NCI-H69 (cell line): ENCODE measurements around the gene HIP1.
"Not testable (repeated sequence)": the region's sequence is repeated elsewhere in the genome, so short reads cannot be mapped to it uniquely, and the experiment has no call there.

Experiments used
- DNase-seq: peaks from one replicate; lab custom pipeline; 2025; lab: John Stamatoyannopoulos, UW

The HIP1 gene

DNA sequence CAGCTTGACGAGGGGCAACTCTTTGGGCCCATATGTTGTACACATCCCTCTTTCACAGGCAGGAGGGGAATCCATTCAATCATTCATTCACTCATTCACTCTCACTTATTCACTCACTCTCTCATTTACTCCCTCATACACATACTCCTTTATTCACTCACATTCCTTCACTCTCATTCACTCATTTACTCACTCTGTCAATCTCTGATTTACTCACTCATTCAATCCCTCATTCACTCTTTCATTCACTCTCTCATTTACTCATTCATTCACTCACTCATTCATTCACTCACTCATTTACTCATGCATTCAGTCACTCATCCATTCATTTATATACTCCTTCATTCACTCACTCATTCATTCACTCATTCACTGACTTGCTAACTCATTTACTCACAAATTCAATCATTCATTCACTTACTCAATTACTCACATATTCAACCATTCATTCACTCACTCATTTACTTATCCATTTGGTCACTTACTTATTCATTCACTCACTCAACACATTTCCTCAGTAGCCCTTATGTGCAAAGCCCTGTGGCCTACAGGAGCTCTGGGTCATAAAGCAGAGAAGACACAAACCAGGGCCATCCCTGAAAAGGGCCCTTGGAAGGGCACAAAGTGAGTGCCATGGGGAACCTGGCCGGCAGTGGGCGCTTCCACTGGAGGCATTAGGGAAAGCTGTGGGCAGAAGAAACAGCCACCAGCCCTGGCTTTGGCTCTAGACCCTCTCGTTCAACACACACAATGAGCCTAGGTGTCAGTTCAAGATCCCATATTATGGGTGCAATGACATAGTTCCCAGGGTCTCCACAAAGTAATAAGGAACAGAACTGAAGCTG, 26.0 kb downstream of the HIP1 start:
- DNase-seq = no peak

DNA sequence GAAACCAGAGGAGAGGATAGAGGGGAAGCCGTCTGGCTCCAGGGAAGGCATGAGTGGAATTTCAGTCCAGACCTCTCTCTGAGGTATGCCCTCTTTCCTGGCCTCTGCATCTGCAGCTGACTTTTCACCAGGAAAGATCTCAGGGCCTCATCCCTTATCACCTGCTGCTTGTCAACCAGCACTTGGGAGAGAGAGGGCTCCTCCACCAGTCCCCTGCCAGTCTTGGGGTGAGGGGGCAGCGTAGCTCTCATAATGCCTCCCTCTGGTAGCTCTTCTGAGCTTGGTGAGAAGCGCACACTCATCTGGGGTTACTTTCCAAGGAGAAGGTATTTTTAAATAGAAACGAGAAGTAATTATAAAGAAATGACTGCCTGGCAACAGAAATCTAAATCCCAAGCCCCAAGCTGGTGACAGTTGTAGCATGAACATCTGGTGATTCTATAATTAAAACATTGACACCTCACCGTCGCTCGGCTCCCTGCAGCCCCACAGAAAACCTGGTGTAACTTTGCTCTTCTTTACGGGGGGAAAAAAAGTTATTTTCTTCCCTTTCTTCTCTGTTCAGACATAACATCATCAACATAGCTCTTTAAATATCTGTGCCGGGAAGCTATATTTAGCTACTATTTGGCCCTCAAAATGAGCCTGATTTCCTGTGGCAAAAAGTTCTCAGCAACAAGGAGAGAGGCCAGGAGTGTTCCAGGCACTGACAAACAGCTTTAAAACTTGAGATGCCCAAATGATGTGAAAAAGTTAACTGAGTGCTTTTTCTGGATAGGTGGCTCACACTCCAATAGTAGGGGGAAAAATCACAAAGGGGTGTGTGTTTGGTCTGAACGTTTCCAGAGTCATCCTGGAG, 26.9 kb downstream of the HIP1 start:
- no peak for DNase-seq

DNA sequence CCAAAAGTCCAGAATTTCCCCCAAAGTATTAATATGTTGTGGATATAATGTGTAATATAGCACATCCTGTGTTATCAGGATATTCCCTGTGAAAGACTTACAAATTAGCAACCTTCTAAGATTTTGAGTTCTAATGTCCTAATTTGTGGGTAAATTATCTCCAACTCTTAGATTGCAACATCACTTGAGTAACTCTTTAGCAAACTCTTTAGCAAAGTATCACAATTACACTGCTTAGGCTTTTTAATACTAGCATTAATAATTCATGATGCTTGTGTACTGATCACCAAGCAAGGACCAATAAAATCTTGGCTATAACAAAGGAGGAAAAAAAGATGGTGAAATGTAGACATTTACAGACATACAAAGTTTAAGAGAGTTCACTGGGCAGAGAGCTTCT, 27.7 kb downstream of the HIP1 start:
- no peak for DNase-seq

DNA sequence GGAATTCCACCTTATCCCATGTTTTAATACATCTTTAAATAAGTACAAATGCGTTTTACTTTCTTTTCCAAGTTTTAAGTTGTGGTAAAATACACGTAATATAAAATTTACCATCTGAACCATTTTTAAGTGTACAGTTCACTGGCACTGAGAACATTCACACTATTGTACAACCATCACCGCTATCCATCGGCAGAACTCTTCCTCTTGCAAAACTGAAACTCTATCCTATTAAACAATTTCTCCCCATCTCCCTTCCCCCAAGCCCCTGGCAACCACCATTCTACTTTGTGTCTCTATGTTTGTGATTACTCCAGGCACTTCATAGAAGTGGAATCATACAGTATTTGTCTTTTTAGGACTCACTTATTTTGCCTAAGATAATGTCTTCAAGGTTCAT, 33.8 kb downstream of the HIP1 start:
- DNase-seq = no peak

DNA sequence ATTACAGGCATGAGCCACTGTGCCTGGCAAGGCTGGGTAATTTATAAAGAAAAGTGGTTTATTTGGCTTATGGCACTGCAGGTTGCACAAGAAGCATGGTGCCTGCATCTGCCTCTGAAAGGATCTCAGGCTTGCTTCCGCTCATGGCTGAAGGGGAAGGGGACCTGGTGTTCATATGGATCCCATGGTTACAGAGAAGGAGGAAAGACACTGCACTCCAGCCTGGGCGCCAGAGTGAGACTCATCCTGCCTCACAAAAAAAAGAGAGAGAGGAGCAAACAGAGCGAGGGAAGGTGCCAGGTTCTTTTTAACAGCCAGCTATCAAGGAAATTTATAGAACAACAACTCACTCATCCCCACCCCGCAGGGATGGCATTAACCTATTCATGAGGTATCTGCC, 36.2 kb downstream of the HIP1 start:
- DNase-seq = no peak

DNA sequence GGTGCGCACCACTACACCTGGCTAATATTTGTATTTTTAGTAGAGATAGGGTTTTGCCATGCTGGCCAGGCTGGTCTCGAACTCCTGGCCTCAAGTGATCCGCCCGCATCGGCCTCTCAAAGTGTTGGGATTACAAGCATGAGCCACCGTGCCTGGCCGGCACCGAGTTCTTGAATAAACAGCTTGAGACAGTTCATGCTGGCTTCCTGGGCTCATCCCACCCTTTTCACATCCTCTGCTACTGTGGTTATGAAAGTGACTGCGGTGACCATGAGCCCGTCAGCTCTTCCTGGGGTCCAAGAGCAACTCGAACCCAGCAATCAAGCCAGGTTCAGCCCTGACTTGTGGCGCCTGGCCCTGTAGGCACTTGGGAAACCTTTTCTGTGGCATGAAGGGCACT, 38.7 kb downstream of the HIP1 start:
- no peak for DNase-seq

DNA sequence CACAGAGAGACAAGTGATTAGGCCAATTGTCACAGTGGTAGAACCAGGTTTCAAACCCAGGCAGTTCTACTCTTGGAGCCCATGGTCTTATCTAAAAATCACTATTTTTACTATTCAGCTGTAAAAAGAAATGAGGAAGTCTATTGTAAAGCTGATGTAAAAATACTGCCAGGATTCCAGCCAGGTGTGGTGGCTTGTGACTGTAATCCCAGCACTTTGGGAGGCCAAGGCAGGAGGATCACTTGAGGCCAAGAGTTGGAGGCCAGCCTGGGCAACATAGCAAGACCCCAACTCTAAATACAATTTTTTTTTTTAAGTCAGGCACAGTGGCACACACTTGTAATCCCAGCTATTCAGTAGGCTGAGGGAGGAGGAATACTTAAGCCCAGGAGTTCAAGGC, 40.4 kb downstream of the HIP1 start:
- DNase-seq = no peak

DNA sequence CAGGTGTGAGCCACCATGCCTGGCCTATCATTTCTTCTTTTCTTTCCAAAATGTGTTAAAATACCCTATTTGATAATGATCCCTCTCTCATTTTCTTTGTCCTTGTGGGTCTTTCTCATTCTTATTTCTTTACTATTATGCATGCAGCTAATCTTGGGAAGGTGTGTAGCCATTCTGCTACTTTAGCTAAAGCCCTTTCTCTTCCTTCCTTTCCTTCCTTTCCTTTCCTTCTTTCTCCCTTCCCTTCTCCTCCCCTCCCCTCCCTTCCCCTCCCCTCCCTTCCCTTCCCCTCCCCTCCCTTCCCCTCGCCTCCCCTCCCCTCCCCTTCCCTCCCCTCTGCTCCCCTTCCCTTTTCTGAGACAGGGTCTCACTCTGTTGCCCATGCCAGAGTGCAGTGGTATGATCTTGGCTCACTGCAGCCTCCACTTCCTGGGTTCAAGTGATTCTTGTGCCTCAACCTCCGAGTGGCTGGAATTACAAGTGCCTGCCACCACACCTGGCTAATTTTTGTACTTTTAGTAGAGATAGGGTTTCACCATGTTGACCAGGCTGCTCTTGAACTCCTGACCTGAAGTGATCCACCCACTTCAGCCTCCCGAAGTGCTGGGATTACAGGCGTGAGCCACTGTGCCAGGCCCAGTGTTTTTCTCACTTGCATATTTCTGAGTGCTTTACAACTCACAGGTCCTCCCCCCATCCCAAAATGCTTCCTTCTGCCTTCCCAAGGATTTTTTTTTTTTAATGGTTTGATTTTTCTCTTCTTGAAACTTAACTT, 42.3 kb downstream of the HIP1 start:
- no peak for DNase-seq

DNA sequence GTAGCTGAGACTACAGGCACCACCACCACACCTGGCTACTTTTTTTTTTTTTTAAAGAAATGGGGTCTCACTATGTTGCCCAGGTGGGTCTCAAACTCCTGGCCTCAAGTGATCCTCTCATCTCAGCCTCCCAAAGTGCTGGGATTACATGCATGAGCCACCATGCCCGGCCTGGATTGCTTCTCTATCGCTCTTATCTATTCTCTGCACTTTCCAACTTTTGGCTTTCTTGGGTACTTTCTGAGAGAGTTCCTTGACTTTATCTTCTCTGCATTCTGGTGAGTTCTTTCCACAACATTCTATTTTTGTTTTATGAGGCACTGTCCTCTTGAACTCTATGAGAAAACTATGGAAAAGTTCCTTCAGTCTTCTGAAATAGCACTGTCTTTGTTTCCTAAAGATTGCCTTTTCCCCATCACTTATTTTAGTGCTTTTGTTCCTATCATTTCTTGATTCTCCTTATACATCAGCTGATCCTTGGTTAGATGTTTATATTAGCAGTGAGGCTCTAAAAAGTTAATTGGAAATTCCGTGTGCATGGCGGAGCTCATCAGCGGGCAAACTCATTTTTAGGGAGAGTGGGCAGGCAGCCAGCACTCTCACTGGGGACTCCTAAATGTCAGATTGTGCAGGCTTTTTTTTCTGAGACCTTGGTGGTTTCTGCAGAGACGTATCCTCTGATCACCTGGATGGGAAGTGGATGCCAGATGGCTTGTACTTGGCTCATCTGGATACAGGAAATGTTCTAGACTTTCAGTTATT, 43.9 kb downstream of the HIP1 start:
- DNase-seq = peak; percentile 90

DNA sequence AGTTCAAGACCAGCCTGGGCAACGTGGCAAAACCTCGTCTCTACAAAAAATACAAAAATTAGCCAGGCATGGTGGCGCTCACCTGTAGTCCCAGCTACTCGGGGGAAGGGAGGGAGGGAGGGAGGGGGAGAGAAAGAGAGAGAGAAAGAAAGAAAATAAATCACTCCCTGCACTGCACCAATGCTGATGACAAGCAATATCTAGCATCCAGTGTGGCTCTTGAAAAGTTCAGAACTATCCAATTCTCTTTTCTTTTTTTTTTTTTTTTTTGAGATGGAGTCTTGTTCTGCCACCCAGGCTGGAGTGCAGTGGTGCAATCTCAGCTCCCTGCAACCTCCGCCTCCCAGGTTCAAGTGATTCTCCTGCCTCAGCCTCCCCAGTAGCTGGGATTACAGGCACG, 45.1 kb downstream of the HIP1 start:
- not testable (repeated sequence) for DNase-seq

DNA sequence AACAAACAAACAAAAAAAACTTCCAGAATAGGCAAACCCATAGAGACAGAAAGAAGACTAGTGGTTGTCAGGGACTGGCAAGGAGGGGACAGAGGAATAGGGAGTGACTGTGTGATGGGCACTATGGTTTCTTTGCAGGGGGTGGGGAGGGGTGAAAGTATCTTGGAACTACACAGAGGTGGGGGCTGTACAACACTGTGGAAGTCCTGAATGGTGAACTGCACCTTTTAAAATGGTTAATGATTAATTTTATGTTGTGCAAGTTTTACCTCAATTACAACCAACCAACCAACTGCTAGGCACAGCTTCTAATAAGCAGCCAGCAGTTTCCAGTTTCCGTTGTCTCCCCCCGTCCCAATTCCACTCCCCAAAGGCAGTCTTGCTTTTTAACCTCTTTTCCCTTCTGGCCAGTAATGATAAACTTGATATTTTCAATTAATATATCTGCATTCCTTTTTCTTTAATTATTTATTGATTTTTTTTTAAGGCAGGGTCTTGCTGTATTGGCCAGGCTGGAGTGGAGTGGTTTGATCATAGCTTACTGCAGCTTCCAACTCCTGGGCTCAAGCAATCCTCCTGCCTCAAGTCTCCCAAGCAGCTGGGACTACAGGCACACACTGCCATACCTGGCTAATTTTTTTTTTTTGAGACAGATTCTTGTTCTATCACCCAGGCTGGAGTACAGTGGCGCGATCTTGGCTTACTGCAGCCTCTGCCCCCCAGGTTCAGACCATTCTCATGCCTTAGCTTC, 46.8 kb downstream of the HIP1 start:
- no peak for DNase-seq

DNA sequence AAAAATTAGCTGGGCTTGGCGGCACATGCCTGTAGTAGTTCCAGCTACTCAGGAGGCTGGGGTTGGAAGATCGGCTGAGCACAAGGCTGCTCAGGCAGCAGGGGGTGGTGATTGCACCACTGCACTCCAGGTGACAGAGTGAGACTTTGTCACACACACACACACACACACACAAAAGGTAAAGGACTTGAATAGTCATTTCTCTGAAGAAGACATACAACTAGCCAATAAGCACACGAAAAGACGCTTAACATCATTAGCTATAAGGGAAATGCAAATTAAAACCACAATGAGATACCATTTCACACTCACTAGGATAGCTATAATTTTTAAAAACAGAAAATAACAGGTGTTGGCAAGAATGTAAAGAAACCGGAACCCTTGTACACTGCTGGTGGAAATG, 48.6 kb downstream of the HIP1 start:
- peak; percentile 16 for DNase-seq

DNA sequence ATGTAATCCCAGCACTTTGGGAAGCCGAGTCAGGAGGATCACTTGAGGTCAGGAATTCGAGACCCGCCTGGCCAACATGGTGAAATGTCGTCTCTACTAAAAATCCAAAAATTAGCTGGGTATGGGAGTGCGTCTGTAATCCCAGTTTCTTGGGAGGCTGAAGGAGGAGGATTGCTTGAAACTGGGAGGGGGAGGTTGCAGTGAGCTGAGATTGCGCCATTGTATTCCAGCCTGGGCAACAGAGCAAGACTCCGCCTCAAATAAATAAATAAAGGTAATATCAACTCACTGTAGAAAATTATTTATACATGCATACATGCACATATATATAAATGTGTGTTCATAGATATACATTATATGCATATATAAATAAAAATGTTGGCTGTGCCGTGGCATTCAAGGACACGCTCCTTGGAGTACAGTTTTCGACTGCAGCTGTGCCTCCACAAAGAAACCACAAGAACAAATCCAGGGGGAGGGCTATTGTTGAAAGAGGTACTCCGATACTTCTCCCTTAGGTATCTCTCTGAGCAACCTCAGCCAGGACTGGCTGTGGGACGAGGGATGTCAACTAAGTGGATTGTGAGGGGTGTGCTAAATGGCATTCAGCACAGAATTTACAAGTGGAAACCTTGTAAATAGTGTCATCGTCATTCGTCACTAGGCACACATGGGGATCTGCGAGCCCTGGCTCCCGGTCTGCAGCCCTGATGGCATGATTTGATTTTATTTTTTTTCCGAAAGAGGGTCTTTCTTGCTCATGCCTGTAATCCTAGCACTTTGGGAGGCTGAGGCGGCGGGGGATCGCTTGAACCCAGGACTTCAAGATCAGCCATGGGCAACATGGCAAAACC, 49.3 kb downstream of the HIP1 start:
- DNase-seq = no peak

DNA sequence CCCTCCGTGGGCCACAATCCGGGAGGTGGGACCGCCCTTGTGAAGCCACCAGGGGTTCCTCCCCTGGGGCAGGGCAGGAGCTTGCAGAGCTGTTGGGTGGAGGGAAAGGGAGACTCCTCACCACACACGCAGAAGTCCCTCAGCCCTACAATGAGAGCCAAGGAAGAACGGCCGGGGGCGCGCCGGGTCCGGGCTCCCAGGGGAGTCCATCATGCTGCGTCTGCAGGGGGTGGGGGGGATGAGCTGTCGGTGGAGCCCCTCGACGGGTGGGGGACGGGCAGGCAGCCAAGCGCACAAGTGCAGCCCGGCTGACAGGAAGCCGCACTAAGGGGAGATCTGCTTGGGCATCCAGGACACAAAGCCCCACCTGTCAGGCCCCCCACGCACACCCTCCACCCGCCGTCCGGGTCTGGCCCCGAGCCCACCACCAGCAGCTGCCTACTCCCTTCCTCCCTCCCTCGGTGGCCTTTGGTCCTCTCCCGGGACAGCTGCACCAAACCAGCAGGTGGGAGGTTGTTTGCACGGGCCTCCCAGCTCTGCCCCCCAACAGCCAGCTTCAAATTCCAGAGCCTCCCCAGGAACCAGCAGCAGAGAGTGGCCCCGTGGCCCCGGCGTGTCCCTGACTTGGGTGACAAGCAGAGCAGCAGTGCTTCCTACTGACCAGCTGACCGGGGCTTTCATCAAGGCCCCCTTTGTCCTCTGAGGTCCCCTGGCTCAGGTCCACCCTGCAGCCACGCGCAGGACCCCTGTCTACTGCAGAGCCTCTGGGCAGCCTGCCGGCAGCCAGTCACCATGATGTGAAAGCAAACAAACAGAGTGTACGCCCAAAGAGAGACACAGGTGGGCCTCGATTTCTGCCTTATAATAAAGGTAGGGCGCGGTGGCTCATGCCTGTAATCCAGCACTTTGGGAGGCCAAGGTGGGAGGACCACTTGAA, 50.3 kb downstream of the HIP1 start:
- DNase-seq = peak; percentile 94

DNA sequence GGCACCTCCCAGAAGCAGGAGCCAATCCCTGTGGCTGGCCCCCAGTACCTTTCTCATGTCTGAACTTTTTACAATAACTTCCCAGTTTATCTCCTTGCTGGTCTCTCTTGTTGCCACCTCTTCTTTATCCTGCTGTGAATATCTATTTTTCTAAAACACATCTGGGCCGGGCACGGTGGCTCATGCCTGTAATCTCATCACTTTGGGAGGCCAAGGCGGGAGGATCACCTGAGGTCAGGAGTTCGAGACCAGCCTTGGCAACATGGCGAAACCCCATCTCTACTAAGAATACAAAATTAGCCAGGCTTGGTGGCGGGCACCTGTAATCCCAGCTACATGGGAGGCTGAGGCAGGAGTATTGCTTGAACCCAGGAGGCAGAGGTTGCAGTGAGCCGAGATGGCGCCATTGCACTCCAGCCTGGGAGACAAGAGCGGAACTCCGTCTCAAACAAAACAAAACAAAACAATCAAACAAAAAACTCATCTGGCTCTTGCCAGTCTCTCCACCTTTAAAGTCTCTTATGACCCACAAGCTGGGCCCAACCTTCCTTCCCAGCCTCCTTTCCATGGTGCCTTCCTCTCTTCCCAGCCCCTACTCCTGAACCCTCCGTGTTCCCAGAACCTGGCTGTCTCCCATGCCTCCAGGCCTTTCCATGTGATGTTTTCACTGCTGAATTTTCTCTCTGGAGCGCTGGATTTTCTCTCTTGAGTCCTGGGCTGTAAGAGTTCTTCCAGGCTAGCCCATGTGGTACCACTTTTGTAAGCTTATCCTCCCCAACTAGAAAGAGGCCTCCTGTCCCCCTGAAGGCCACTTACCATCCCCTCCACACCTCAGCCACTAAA, 51.3 kb downstream of the HIP1 start:
- DNase-seq = peak; percentile 55

DNA sequence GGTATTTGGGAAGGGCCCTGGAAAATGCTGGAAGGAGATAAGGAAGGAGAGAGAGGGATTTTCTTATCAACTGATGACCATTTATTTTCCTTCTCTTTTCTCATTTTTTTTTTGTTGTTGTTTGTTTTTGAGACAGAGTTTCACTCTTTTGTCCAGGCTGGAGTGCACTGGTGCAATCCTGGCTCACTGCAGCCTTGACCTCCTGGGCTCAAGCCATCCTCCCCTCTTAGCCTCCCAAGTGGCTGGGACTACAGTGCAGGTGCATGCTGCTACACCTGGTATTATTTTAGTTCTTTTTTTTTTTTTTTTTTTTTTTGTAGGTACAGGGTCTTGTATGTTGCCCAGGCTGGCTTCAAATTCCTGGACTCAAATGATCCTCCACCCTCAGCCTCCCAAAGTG, 52.2 kb downstream of the HIP1 start:
- DNase-seq = no peak

DNA sequence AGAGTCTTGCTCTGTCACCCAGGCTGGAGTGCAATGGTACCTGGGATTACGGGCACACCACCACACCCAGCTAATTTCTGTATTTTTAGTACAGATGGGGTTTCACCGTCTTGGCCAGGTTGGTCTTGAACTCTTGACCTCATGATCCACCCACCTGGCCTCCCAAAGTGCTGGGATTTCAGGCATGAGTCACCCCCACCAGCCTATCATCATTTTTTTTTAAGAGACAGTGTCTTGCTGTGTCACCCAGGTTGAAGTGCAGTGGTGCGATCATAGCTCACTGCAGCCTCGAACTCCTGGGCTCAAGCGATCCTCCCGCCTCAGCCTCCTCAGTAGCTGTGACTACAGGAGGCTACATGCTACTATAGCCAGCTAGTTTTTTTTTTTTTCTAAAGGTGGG, 56.7 kb downstream of the HIP1 start:
- not testable (repeated sequence) for DNase-seq

DNA sequence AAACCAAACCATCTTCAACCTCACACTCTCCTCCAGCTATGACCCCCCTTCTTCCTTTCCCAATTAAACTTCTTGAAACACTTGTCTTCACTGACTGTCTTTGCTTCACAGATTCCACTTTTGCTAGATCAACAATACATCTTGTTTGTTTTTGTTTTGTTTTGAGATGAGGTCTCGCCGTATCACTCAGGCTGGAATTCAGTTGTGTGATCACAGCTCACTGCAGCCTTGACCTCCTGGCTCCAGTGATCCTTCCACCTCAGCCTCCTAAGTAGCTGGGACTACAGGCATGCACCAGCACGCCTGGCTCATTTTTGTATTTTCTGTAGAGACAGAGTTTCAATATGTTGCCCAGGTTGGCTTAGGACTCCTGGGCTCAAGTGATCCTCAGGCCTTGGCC, 59.7 kb downstream of the HIP1 start:
- no peak for DNase-seq
